ENCODE measurements around the gene ZNF180. TPM values are rescaled to one million over a fixed set of nuclear protein-coding genes. Genes with fewer than 3 reads are reported as not detected.

Gene ZNF180
- total RNA-seq, 1 donor from 2014 or later: 11.1 TPM

DNA sequence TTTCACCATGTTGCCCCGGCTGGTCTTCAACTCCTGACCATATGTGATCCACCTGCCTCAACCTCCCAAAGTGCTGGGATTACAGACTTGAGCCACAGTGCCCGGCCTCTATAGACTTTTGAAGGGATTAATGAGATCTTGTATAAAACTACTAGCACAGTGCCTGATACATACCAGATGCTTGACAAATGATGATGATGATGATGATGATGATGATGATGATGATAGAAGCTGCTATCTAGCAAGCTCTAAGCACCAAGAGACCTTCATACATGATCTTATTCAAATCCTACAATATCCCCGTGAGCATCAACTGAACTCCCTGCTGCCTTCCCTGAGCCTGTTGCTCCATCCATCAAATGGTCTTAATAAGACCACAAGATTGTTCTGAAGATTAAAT is 14.7 kb upstream of the ZNF180 start:
- no peak for TF ChIP-seq CTCF (IDR thresholded peaks at IDR 0.05; ENCODE audit: insufficient read depth, low read length, severe bottlenecking)
- no peak for DNase-seq (ENCODE audit: low read depth)
- no peak overlapping the region for H3K4me3 ChIP-seq (ENCODE audit: low read depth, low read length)
- H3K27me3 ChIP-seq (ENCODE audit: control insufficient read depth, insufficient read depth, low read length): no peaks in the 10 kb centered on the region
- H3K36me3 ChIP-seq (ENCODE audit: control insufficient read depth, insufficient read depth, low read length): no peaks in the 10 kb centered on the region
- FAIRE-seq: no peak

GRCh38 chr19:44512326-44513298 is 12.3 kb upstream of the ZNF180 start:
- peak; percentile 67 for DNase-seq (ENCODE audit: low read depth)
- no peaks in the 10 kb centered on the region for H3K36me3 ChIP-seq (ENCODE audit: control insufficient read depth, insufficient read depth, low read length)
- FAIRE-seq: peak; percentile 36
- H3K4me3 ChIP-seq (ENCODE audit: low read depth, low read length): no peak overlapping the region
- H3K27me3 ChIP-seq (ENCODE audit: control insufficient read depth, insufficient read depth, low read length): no peaks in the 10 kb centered on the region
- TF ChIP-seq CTCF (IDR thresholded peaks at IDR 0.05; ENCODE audit: insufficient read depth, low read length, severe bottlenecking): peak; percentile 82

GRCh38 chr19:44509478-44509877 is 9.2 kb upstream of the ZNF180 start:
- DNase-seq (ENCODE audit: low read depth) (no peak), FAIRE-seq (no peak)
- Histone ChIP-seq H3K27me3 (ENCODE audit: control insufficient read depth, insufficient read depth, low read length) (no peaks in the 10 kb centered on the region), H3K4me3 (ENCODE audit: low read depth, low read length) (no peak overlapping the region), H3K36me3 (ENCODE audit: control insufficient read depth, insufficient read depth, low read length) (no peaks in the 10 kb centered on the region)
- no peak for TF ChIP-seq CTCF (IDR thresholded peaks at IDR 0.05; ENCODE audit: insufficient read depth, low read length, severe bottlenecking)

- no peak for FAIRE-seq
- H3K4me3 ChIP-seq (ENCODE audit: low read depth, low read length): peak overlapping the region; percentile 81
- no peaks in the 10 kb centered on the region for H3K27me3 ChIP-seq (ENCODE audit: control insufficient read depth, insufficient read depth, low read length)
- TF ChIP-seq CTCF (IDR thresholded peaks at IDR 0.05; ENCODE audit: insufficient read depth, low read length, severe bottlenecking): no peak
- H3K36me3 ChIP-seq (ENCODE audit: control insufficient read depth, insufficient read depth, low read length): peaks cover 5% of the 10 kb centered on the region
- DNase-seq (ENCODE audit: low read depth): no peak
Observed at GRCh38 chr19:44499559-44499958, 763 bp downstream of the ZNF180 start.

DNA sequence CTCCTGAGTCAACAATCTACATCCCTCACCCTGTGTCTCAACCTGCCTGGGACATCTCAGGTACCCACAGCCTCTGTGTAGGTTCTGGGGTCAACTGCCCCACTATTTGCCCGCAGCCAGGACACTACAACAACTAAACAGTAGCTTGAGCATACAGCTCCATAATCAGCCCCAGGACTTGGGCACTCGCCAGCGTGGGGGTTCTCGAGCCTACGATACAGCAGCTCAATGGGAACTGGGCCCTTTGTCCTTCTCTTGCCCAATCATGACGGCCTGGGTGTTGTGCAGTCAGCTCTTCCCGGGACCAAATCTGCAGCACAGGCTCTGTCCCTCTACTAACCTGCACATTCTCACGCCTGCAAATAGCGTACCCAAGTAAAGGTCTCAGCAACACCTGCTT is 1.3 kb downstream of the ZNF180 start:
- no peak for TF ChIP-seq CTCF (IDR thresholded peaks at IDR 0.05; ENCODE audit: insufficient read depth, low read length, severe bottlenecking)
- no peaks in the 10 kb centered on the region for H3K27me3 ChIP-seq (ENCODE audit: control insufficient read depth, insufficient read depth, low read length)
- FAIRE-seq: no peak
- no peak for DNase-seq (ENCODE audit: low read depth)
- H3K36me3 ChIP-seq (ENCODE audit: control insufficient read depth, insufficient read depth, low read length): peaks cover 5% of the 10 kb centered on the region
- no peak overlapping the region for H3K4me3 ChIP-seq (ENCODE audit: low read depth, low read length)
